ENCODE results near the gene CCDC188. TPM values are rescaled to one million over a fixed set of nuclear protein-coding genes. Genes with fewer than 3 reads are reported as not detected.

CCDC188 gene
- total RNA-seq, 1 donor from 2014 or later, result 8.6 TPM

- TF ChIP-seq CTCF (conservative IDR thresholded peaks at IDR 0.05), result no peak
- peaks cover 3% of the 10 kb centered on the region for H3K4me1 Mint-ChIP-seq
- H3K9me3 Mint-ChIP-seq, result no peaks in the 10 kb centered on the region
- no peaks in the 10 kb centered on the region for H3K36me3 Mint-ChIP-seq (ENCODE audit: low read depth)
- no peak for DNase-seq (ENCODE audit: low read depth, low spot score)
- no peak overlapping the region for H3K4me3 Mint-ChIP-seq
- no peaks in the 10 kb centered on the region for H3K27me3 Mint-ChIP-seq (ENCODE audit: low read depth)
- H3K27ac Mint-ChIP-seq (ENCODE audit: unreplicated experiment), result no peak overlapping the region
These were observed 10.3 kb downstream of the CCDC188 start for GRCh38 chr22:20140521-20140964.

DNA sequence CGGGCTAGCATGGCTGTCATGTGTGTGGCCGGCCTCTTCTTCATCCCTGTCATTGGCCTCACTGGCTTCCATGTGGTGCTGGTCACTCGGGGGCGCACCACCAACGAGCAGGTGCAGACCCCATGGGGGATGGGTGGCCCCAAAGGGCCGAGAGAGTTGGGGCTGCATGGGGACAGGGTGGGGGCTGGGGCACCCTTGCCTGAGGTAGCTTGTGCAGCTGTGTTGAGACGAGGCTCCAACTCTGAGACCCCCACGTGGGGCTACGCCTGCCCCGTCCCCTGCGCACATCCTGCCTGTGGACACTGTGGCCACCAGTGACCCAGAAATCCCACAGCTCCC, 10.8 kb downstream of the CCDC188 start:
- DNase-seq (ENCODE audit: low read depth, low spot score), result no peak
- H3K4me3 Mint-ChIP-seq, result no peak overlapping the region
- no peaks in the 10 kb centered on the region for H3K9me3 Mint-ChIP-seq
- no peaks in the 10 kb centered on the region for H3K36me3 Mint-ChIP-seq (ENCODE audit: low read depth)
- H3K27me3 Mint-ChIP-seq (ENCODE audit: low read depth), result no peaks in the 10 kb centered on the region
- H3K4me1 Mint-ChIP-seq, result peaks cover 3% of the 10 kb centered on the region
- H3K27ac Mint-ChIP-seq (ENCODE audit: unreplicated experiment), result no peak overlapping the region
- TF ChIP-seq CTCF (conservative IDR thresholded peaks at IDR 0.05), result no peak

DNA sequence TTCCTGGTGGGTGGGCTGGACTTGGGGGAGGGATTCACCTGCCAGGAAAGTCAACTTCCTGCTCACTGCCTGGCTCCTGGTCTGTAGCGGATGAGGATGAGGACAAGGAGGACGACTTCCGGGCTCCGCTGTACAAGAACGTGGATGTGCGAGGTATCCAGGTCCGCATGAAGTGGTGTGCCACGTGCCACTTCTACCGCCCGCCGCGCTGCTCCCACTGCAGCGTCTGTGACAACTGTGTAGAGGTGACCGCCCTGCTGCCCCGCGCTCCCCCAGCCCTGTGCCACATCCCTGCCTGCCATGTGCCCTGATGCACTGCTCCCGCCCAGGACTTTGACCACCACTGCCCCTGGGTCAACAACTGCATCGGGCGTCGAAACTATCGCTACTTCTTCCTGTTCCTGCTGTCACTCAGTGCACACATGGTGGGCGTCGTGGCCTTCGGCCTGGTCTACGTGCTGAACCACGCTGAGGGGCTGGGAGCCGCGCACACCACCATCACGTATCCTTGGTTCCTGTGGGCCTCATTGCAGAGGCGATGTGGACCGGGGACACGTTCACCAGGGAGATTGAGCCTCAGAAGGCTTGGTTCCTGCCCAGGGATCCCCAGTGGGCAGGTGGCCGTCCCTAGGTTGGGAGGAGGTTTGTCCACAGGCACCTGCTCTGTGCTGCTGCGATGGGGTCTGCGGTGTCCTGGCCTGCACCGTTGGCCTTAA, 11.3 kb downstream of the CCDC188 start:
- Mint-ChIP-seq H3K27me3 (ENCODE audit: low read depth) (no peaks in the 10 kb centered on the region), H3K4me1 (peaks cover 3% of the 10 kb centered on the region), H3K9me3 (no peaks in the 10 kb centered on the region), H3K4me3 (no peak overlapping the region), H3K36me3 (ENCODE audit: low read depth) (no peaks in the 10 kb centered on the region), H3K27ac (ENCODE audit: unreplicated experiment) (peak overlapping the region; percentile 57)
- DNase-seq (ENCODE audit: low read depth, low spot score), result no peak
- TF ChIP-seq CTCF (conservative IDR thresholded peaks at IDR 0.05), result no peak

DNA sequence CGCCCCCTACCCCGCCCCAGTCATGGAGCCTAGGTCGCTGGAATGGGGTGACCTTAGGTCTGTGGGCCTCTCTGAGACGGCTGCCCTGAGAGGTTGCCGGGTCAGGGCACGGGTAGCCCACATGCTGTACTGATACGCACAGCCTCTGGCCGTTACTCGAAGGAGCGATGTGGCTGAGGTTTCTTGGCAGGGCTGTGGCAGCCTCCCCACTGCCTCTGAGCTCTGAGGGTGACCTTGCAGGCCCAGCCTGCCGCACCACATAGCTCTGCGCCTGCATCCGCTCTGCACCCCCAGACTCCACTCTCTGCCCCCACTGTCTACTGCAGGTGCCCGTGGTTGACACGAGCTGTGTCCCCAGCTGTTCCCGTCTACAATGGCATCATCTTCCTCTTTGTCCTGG, 12.0 kb downstream of the CCDC188 start:
- Mint-ChIP-seq H3K4me3 (peak overlapping the region; percentile 12), H3K4me1 (peaks cover 3% of the 10 kb centered on the region), H3K9me3 (no peaks in the 10 kb centered on the region), H3K27ac (ENCODE audit: unreplicated experiment) (peak overlapping the region; percentile 57), H3K27me3 (ENCODE audit: low read depth) (no peaks in the 10 kb centered on the region), H3K36me3 (ENCODE audit: low read depth) (no peaks in the 10 kb centered on the region)
- no peak for DNase-seq (ENCODE audit: low read depth, low spot score)
- no peak for TF ChIP-seq CTCF (conservative IDR thresholded peaks at IDR 0.05)

GRCh38 chr22:20138417-20138738, 12.5 kb downstream of the CCDC188 start:
- Mint-ChIP-seq H3K27me3 (ENCODE audit: low read depth) (no peaks in the 10 kb centered on the region), H3K4me3 (peak overlapping the region; percentile 27), H3K9me3 (no peaks in the 10 kb centered on the region), H3K27ac (ENCODE audit: unreplicated experiment) (no peak overlapping the region), H3K4me1 (peaks cover 4% of the 10 kb centered on the region), H3K36me3 (ENCODE audit: low read depth) (no peaks in the 10 kb centered on the region)
- TF ChIP-seq CTCF (conservative IDR thresholded peaks at IDR 0.05), result no peak
- no peak for DNase-seq (ENCODE audit: low read depth, low spot score)
